ENCODE results near the gene TICAM2.
A peak's percentile ranks its signal among the peaks of the same experiment; 100 is the strongest.

The TICAM2 gene

GRCh38 chr5:115605436-115605835 lies 3.2 kb upstream of the TICAM2 start:
- DNase-seq, result no peak

- no peak for DNase-seq
These were observed 379 bp upstream of the TICAM2 start for GRCh38 chr5:115602591-115603125.

- no peak for DNase-seq
These were observed 1.5 kb downstream of the TICAM2 start for GRCh38 chr5:115600766-115601165.

- DNase-seq, result no peak
These were observed 2.4 kb downstream of the TICAM2 start for GRCh38 chr5:115599924-115600323.

- no peak for DNase-seq
These were observed 2.8 kb downstream of the TICAM2 start for GRCh38 chr5:115599502-115599901.

DNA sequence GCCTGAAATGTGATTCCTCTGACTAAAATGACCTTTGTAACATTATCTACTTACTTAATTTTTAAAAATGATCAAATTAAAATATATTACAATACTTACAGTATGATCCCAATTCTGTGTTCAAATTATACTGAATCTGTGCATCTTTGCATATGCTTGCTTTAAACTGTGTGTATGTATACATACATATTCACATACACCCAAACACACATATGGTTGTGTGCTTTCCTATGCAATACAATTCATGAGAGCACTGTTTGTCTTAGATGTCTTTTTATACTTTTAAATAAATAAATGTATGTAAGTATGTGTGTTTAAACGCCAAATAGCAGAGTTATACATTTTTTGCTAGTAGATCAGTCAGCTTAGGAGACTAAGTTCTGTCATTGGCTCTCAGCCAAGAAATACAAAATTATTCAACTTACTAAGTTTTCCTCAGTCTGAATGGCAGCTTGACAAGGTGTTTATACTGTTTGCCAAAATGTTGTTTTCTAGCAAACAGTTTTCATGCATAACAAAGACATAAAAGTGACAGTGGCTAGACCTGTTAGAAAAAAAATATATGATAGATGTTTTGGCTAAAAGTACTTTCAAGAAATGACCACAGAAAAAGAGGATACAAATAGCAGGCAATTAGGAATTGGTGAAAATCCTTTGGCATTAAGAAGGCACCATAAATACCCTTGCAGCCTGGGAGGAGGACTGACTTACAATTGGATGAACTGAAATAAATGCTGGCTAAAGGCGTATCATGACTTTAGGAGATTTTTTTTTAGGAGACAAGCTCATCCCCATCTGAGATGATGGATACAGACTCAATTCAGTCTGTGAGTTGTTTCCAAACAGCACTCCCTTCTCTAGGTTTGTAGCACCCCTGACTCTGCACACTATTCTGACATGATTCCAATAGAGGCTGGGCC lies 7.9 kb downstream of the TICAM2 start:
- no peak for DNase-seq

GRCh38 chr5:115589043-115589442 lies 13.2 kb downstream of the TICAM2 start:
- DNase-seq, result no peak

GRCh38 chr5:115588640-115589039 lies 13.6 kb downstream of the TICAM2 start:
- DNase-seq, result no peak

DNA sequence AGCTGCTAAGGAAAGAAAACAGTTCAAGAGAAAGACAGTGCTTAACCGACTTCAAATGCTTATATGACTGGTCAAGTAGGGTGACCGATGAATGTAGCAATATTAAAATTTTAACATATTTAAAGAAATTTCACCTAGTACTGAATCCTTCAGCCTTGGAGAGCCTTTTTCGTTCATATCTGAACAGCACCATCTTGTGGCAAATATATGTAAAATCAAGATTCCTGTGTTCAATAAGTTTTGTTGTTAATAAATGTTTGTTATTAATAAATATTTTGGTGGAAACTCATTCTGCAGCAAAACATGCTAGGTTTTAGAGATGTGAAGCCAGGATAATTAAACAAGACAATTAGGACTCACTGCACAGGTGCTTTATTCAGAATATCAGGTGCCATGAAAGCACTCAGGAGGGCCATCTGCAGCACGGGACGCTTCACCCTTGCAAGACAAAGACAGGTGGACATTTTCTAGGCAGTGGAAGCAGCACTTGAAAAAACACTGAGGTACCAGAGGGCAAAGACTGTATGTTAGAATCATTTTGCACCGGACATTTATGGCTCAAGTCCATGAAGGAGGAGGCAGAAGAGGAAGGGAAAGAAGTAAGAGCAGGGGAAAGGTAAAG lies 15.6 kb downstream of the TICAM2 start:
- DNase-seq, result no peak

GRCh38 chr5:115585265-115585664 lies 17.0 kb downstream of the TICAM2 start:
- no peak for DNase-seq

DNA sequence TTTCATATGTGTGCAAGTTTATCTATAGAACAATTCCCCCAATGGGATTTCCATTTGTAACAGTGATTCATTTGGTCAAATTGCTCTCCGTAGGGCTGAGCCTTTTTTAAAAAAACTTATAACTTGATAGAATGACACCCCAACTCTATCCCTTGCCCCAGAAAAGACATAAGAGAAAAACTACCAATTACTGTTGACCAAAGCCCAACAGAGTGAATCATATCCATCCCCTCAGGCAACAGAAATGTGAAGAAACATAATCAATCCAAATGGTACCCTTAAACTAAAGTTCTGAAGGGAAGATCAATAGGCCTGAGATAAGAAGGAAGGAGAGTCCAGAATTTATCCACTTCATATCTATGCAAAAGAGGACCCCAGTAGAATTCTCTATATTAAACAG lies 17.8 kb downstream of the TICAM2 start:
- no peak for DNase-seq

DNA sequence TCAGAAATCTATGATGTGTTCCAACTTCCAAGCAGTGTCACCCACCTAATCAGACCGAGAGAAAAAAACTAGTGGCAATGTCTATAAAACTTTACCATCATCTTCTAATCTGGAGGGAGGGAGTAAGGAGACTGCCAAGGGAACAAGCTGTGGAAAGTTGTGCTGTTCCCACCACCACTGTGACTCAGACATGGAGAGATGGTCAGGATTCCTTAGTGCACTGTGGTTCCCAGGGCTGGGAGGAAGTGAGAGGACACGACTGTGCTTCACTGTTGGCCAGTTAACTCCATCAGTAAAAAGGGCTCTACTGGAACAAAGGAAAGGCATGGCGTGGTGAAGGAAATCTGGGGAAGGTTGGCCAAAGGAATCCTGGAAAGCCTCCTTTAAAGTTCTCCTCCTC lies 18.8 kb downstream of the TICAM2 start:
- no peak for DNase-seq

DNA sequence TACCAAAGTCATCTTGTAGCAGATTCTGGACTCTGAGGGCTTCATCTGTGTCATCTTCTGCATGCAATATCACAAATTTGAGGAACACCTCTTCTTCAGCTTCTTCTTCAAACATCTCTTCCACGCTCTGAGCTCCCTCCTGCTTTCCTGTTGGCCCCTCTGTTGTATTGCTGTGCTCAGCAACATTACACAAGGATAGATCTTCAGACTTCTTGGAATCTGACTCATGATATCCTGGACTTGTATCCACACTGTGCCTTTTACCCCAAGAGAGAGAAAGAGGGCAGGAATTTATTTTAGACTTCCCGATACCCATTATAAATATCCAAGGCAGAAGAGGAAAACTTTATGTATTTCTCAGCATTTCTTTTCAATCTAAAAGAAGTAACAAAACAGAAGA lies 21.3 kb downstream of the TICAM2 start:
- no peak for DNase-seq

GRCh38 chr5:115579747-115580173 lies 22.5 kb downstream of the TICAM2 start:
- DNase-seq, result no peak

GRCh38 chr5:115579216-115579615 lies 23.1 kb downstream of the TICAM2 start:
- no peak for DNase-seq

DNA sequence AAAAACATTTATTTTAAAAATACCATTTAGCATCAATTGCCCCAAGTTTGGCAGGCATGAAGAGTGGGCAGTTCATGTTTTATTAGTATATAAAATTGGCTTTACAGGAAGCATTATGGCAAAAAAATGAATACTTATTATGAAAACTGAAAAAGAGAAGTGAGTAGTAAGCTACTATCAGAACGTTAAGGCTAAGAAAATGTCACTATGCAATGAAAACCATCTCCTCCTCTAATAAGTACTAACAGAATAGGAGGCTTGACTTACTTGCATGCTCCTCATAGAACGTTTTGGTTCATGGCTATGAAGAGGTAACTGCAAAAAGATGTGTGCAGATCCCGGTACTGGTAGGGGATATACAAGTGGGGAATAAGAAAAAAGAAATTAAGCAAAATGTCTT lies 23.6 kb downstream of the TICAM2 start:
- no peak for DNase-seq

DNA sequence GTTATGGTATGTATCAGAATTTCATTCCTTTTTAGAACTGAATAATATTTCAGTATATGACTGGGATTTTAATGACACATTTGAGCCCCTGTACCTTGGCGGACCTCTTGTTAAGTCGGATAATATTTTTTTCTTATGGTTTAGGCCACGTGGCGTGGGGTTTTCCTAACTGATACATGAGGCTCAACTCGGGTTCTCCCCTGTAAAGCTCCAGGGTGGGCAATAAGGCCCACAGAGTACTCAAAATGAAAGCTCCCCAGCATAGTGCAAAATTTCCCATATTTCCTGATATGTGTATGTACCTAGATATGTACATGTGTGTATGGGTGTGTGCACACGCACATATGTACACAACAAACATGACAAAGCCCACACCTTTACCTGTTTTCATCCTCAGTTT lies 24.5 kb downstream of the TICAM2 start:
- no peak for DNase-seq

DNA sequence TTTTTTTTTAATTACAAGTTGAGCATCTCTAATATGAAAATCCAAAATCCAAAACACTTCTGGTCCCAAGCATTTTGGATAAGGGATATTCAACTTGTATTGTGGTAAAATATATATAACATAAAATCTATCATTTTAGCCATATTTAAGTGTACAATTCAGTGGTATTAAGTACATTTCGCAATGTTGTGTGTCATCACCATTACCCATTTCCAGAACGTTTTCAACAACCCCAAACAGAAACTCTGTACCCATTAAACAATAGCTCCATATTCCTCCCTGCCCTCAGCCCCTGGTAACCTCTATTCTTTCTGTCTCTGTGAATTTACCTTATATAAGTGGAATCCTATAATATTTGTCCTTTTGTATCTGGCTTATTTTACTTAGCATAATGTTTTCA lies 24.9 kb downstream of the TICAM2 start:
- DNase-seq, result no peak

GRCh38 chr5:115575167-115576070 lies 26.9 kb downstream of the TICAM2 start:
- DNase-seq, result no peak

DNA sequence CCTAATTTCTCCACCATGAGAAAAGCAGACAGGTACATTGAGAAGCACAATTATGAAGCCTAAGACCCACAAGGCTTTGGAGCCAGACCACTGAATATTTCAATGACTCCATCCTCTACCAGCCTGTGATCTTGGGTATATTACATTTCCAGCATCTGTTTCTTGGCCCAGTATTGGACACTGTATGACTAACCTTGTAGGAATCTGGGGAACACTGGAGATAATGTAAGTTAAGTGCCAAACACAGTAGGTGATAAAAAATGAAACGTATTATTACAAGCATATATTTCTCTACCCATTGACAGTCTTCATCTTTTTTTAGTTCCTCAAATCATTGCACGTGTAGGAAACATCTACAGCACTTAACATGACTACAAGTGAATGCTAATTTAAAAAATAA lies 29.1 kb downstream of the TICAM2 start:
- DNase-seq, result no peak

DNA sequence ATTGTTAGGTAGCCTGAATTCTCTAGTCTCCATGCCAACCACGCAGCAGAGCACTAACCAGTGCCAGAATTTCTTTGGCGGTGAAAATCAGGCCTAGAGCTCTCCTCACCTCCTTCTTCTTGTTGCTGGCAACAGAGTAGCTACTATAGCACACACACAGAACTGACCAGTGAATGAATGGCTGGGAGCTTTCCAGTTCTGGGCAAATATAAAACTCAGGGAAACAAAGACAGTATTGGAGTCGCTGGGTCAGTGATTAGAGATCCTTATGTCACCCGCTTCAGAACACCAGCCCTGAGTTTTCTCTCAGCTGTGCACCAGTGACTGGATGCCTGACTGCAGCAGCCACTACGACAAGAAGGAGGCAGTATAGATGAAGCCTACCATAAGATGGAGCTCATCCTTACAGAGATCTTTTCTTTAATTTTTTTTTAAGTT lies 30.8 kb downstream of the TICAM2 start:
- DNase-seq, result peak; percentile 13

- DNase-seq, result no peak
These were observed 33.6 kb downstream of the TICAM2 start for GRCh38 chr5:115568668-115569067.

DNA sequence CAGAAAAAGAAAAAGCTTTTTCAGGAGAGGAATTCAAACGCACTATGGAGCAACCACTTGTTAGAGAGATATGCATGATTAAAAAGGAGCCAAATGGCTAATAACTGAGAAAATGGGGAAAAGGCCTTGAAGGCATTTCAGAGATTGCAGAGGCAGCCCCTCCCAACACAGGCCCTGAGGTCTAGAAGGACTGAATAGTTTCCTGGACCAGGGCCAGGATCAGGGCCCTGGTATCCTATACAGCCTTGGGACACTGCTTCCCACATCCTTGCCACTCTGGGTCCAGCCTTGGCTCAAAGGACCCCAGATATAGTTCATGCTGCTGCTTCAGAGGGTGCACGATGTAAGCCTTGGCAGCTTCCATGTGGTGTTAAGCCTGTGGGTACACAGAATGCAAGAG lies 37.0 kb downstream of the TICAM2 start:
- no peak for DNase-seq
